Left hindlimb (tissue), 1 donor: ENCODE results near the gene HERPUD1.
"Not testable (repeated sequence)": the region's sequence is repeated elsewhere in the genome, so short reads cannot be mapped to it uniquely, and the experiment has no call there.

ENCODE experiments used
- DNase-seq: peaks from one replicate; pipeline ENCODE4 v3.0.0-alpha.2; 2018

Gene HERPUD1

DNA sequence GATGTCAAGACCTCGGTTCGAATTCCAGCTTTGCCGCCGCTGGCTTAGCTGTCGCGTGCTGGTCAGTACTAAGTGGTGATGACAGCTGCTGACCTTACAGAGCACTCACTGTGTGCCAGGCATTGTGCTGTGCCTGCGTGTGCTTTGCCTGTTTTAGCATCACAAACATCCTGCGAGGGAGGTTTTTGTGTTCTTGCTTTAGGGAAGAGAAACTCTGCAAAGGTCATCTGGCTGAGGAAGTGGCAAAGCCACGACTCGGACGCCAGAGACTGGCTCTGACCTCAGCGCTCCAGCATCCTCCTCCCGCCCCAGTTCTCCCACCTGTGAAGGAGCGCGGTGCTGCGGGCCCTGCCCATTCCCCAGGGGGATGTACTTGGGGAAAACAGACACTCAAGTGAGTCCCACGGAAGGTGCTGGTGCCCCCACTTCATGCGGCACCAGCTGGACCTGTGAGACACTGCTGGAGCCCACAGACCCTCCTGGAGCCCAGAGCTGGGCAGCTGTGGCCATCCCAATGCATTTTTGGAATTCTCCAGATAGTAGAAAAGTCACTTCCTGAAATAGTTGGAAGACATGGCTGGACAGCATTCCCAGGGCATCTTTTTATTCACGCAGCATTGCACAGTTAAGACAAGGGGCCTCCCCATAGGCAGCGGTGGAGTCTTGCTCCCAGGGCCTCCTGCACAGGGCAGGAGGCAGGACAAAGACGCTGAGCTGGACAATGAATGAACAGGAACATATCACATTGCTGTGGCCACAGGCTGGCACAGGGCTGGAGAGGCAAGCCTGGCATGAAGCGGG, 20.0 kb upstream of the HERPUD1 start:
- no peak for DNase-seq

DNA sequence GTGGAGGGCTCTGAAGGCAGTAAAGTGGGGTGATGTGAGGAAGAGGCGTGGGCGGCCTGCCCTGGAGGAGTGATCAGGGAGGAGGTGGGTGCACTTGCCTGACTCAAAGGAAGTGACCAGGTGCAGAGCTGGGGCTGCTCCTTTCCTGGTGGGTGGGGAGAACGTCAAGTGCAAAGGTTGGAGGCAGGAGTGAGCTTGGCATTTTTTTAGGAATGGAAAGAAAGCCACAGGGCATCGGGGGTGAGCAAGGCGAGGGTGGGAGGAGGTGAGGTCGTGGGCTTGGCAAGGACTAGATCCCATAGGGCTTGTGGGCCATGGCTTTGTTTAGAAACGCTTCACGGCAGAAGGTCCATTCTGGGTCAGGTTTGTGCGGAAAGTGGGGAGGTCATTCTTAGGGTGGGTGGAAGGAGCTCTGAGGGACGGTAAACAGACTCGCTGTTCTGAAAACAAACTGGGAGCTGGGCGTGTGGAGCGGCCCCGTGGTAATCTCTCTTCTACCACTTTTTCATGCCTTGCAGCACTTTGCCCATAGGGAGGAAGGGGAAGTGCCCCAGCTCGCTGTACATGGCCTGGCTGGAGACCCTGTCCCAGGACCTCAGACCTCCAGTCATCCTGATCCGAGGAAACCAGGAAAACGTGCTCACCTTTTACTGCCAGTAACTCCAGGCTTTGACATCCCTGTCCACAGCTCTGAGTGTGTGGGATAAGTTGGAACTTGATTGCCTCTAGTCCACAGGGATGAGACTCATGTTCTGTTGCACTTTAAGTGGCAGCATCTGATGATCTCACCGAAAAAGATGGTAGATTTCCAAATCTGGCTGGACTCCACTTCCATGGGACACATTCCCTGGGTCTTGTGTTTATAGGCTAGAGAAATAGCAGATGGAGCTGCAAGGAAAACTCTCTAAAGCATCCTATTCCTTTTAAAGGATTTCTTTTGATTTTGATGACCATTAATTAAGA, 18.9 kb upstream of the HERPUD1 start:
- no peak for DNase-seq

DNA sequence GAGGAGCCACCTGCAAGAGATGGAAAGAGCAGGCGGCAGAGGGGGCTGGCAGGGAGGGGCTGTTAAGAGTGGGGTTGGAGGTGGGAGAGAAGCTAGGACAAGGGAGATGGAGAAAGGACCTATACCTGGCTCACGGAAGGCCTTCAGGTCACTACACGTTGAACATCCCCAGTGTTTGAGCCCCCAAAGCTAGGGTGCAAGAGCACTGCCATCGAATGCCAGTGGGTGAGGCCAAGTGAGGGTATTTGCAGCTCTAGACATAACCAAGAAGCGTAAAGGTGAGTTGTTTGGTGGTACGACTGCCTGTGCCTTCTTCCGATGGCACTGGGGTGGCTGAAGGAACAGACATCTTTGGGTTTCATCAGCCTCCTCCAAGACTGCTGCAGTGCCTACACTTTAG, 17.0 kb upstream of the HERPUD1 start:
- DNase-seq, result no peak

DNA sequence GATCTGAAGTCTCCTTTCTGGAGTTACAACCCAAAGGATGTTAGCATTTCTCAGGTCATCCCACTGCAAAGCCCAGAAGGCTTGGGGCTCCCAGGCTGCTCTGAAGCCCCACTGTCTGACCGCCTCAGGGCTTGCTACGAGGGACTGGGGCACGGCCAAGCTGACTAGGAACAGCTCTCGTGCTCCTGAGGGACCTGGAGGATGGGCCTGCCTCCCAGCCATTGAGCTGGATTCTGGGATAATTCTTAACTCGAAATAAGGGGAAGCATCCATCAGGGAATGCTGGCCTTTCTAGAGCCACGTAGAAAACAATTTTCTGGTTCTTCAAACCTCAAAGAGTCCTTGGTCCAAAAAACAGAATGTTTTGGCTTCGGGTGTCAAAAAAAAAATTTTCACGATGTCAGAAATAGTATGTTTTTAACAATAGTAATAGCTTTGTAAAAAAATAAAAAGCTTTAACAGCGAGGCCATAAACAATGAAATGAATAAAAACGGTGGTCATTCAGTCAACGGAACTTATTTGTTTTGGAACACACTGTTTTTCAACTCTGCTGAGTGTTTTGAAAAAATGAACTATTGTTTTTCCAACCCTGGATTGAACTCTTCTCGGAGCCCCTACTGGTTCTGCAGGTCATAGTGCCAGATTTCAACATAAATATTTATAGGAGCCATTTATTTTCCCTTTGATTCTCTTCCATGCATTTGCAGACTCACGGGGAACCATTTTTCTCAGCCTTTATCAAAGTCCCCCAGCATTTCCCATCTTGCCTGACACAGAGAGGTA, 16.4 kb upstream of the HERPUD1 start:
- peak; percentile 49 for DNase-seq

DNA sequence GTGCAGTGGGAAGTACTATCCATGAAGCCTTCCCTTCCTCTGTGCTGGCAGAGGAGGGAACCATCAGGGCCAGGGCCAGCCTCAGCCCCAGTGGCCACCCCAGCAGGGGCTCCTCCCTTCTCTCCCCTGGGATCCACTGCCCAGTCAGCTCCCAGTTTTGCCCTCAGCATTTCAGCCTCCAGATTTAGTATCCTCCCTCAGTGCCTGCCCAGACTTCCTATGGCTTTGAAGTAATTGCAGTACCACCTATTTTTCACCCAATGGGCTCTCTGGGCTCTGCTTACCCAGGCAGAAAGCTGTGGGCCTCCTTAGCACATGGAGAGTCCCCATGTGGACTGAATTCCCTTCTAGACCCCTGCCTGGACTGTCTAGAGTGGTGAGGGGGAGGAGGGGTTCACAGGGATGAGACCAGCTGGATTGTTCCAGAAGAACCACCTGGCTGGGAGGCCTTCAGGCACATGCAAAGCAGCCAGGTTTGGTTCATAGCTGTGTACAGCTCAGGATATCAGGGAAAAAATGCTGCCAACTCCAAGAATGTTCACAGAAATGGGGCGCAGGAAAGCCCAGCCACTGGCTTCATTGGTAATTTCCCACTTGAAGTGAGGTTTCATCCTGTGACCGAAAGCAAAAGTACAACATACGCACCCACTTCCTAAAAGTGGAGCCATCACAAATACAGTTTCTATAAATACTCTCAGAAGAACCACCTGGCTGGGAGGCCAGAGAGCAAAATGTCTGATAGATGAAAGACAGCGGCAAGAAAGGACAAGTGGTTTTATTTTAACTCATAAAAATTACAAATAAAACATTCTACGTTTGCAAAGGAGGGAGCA, 15.2 kb upstream of the HERPUD1 start:
- DNase-seq, result no peak

DNA sequence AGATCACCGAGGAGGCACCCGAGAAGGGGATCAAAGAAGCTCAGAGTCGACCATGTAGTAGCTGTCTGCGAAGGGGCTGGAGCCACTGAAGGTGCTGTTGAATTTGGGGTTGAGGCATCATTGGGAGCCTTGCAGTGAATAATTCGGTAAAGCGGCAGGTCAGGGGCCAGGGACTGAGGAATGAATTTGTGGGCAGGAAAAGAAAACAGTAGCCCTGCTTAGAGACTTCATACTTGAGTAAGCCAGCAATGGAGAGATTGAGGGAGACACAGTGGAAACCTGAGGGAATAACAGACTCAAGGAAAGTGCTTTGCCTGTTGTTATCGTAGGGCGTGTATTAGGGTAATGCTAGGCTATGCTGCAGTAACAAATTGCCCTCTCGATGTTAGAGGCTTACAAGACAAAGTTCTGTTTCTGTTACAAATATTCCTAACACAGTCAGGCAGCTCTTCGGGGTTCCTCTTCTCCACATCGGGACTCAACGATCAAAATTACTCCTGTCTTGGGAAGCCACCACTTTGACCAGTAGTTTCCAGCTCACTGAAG, 13.4 kb upstream of the HERPUD1 start:
- DNase-seq, result no peak

DNA sequence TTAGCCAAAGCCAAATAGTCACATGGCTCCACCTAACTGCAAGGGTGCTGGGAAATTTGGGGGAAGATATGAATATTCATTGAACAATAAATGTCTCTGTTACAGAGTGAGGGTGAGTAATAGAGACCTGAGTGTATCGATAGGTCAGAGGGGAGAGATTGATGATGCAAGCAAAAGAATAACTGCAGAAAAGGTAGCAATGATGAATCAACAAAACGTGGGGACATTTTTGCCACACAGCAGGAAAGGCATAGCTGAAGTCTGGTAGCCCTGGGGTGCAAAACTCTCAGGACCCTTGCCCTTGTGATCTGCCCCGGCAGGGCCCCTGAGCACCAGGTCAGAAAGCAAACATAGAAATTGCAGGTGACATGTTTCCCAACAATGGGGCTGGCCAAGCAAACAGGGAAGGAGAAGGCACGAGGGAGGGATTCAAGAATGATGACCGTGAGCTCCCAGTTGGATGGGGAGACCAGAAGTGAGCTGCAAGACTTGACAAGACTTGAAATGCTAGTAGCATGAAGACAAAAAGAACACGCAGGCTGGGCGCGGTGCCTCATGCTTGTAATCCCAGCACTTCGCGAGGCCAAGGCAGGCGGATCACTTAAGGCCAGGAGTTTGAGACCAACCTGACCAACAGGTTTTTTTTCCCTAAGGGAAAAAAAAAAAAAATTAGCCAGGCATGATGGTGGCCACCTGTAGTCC, 12.7 kb upstream of the HERPUD1 start:
- DNase-seq, result no peak

DNA sequence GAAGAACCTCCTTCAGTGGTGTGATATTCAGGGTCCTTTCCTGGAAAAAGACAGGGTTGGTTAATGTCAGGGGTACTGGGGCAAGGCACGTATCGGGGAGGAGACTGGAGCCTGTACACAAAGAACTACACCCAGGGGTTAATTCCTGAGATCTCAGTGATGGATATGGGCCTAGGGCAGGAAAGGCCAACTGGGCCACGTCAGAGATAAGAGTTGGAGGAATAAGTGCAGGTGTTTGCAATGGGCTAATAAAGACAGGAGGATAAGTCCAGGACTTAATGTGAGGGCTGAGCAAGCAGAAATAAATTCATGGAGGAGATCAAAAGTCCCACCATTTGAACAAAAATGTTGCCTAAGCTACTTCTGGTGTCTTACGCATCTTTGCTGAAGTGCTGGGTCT, 10.4 kb upstream of the HERPUD1 start:
- no peak for DNase-seq

DNA sequence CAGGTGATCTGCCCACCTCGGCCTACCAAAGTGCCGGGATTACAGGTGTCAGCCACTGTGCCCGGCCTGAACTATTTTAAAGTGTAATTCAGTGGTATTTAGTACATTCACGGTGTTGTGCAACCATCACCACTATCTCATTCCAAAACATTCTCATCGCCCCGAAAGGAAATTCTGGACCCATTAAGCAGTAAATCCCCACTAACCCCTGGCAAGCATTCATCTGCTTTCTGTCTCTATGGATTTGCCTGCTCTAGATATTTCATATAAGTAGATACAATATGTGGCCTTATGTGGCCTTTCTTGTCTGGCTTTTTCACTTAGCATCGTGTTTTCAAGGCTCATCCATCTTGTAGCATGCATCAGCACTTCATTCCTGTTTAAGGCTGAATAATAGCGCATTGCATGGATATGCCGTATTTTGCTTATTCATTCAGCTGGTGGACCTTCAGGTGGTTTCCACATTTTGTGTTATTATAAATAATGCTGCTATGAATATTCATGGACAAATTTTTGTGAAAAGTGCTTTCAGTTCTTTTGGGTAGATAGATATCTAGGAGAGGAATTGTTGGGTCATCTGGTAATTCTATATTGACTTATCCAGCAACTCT, 8.4 kb upstream of the HERPUD1 start:
- DNase-seq, result no peak

DNA sequence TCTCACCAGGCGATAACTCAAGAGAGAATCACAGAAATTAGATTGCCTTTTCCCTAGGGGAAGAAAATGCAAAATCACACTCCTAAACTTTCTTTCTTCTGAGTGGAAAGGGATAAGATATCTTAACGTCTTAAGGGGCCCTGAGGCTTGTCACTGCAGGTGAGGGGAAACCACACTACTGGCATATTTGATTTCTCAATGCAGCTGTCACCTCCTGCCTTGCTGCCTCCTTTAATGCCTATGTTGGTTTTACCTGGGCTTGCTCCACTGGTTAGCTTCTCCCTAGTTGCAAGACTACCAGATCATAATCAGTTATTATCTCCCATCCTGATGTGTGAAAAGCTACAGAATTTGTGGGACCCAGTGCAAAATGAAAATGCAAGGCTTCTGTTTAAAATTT, 4.5 kb upstream of the HERPUD1 start:
- DNase-seq, result no peak

DNA sequence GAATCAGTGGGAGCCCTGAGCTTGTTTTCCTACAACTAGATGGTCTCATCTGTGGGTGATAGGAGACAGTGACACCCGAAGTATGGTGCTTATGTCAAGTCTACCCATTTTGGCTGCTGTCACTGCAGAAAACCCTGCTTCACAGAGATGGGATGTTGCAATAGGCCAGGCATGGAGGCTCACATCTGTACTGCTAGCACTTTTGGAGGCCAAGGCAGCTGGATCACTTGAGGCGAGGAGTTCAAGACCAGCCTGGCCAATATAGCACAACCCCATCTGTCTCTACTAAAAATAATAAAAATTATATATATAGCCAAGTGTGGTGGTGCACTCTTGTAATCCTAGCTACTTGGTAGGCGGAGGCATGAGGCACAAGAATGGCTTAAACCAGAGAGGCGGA, 2.3 kb upstream of the HERPUD1 start:
- no peak for DNase-seq

DNA sequence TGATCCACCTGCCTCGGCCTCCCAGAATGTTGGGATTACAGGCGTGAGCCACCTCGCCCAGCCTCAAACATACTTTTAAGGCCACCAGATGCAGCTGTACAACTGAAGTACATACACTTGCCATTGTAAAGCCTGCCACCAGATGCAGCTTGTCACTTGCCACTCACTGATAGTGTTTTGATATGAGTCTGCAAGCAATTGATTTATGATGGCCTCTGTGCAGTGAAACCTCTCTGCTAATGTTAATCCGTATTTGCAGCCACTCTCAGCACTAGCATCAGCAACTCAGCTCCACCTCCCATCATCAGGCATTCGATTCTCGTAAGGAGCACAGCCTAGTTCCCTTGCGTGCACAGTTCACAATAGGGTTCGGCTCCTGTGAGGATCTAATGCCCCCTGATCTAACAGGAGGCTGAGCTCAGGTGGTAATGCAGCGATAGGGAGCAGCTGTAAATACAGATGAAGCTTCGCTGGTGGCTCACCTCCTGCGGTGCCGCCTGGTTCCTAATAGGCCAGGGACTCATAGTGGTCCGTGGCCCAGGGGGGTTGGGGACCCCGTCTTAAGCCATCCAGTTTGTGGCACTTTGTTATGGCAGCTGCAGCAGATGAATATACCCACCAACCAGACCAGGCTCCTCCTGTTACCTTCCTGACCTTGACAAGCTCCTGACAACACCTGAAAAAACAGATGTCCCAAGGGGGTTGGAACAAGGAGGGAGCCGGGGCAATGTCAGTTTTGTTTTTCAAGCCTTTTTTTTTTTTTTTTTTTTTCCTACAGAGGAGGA, 1.3 kb upstream of the HERPUD1 start:
- DNase-seq, result no peak

DNA sequence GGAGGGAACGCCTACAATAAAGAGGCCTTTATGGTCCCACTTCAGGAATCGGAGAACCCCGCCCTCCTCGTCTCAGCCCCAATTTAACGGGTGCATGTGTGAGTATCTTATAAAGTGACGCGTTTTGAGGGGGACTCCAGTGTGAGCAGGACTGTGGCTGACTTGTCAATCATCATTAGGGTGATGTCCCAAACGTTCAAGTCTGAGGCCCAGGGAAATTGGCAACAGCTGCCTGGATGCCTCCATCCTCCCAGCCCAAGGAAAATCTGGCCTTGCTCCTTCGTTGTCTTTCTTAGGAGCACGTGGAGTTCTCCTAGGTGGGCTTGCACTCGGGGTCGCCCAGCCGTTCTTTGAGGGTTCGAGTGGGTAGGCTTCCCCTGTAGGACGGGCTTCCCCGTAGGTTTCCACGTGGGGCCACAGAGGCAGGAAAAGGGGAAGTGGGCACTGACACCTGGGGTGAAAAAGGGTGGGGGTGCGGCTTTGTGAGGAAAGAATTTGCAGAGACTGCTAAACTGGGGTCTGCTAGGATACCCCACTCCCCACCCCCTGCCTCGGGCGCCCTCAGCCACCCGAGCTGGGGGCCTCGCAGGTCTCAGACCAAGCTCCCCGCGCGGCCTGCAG, 561 bp upstream of the HERPUD1 start:
- DNase-seq, result peak; percentile 61

DNA sequence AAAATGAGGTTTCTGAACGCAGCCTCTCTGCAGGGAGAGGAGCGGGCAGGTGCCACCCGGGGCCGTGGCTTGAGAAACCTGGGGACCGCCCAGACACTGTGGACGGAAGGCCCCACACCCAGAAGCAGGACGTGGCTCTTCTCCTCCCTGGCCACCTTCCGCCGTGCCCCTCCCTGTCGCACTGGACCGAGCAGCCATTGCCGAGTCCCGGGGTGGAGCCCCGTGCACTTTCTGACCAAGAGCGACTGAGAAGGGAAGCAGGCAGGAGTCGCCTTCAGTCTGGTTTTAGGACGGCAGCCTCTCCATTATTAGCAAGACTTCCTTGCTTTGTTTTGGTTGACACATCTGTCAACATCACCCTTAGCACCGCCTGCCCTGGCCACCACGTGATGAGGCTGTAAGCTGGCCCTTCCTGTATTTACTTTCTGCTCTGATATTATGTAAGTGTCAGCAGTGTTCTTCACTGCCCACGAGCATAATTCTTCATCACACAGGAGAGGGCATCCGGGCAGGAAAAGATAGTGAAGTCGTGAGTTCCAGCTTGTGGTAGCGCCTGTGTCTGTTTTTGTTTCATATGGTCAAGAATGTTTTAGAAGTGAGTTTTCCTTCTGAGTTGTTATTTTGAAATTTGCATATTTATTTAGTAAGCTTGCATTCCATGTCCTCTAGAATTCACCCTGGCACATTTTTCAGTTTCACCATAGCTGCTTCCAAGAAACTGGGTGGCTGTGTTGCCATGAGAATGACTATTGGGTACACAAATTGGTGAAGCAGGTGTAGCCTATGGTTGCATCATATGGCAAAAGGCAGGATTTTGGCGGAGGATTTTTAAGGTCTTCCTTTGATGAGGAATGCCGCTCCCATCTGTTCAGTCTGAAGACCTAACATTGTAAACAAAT, 1.0 kb downstream of the HERPUD1 start:
- DNase-seq, result peak; percentile 76

DNA sequence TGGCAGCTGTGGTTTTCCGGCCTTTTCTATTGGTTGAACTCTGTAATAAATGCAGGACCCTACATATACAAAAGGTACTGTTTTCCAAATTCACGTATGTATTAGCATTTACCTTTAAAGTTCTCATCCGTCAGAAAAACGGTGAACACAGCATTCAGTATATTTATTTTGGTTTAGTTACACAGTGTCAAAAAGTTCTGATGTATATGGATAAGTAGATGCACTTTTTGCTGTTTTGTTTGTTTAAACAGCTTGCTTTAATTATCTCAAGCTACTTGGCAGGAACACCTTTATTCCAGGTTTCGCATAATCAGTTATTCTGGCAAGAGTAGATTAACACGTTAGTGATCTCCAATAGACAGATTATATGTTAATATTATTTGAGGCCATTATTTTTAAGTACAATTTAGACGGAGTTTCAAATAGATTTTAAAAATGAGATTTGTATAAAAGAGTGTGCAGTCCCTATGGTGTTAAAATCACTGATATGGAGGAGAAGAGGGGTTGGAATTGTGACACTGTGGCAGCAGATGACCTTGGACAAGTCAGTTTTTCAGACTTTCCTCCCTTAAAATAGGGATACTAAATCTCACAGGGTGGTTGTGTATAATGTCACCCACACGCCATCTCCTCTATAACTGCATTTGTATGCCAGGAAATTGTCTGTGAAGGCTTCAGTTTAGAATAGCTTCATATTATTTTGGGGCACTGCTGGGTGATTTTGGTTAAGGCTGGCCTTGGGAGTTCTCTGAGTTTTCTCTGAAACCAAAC, 2.1 kb downstream of the HERPUD1 start:
- no peak for DNase-seq

DNA sequence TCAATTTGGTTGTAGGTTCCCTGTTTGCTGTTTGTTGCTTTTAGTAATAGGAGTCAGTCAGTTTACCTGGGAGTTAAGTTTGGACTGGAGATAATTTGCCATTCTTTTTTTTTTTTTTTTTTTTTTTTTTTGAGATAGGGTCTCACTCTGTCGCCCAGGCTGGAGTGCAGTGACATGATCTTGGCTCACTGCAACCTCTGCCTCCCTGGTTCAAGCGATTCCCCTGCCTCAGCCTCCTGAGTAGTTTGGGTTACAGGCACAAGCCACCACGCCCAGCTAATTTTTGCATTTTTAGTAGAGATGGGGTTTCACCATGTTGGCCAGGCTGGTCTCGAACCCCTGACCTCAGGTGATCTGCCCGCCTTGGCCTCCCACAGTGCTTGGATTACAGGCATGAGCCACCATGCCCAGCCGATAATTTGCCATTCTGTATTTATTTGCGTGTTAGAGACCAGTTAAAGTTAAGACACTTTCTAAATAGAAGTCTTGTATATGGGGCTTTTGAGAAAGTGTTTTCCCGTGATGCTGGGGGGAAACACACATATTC, 2.7 kb downstream of the HERPUD1 start:
- not testable (repeated sequence) for DNase-seq

DNA sequence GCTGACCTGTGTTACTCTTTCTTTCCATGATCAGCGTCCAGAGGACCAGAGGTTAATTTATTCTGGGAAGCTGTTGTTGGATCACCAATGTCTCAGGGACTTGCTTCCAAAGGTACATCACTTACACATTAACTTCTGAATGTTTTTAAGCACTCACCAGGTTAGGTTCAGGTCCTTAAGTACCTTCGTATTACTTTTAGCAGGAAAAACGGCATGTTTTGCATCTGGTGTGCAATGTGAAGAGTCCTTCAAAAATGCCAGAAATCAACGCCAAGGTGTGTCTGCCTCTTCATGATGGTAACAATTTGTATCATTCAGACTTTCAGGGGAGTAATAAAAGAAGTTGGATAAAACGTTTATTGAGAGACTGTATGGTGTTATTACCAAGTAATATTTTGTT, 3.3 kb downstream of the HERPUD1 start:
- DNase-seq, result no peak
